GM21447 (cell line): ENCODE data around the gene METTL6.
"Not testable (repeated sequence)": the region's sequence is repeated elsewhere in the genome, so short reads cannot be mapped to it uniquely, and the experiment has no call there.

Experiments used
- ATAC-seq: cut with Tn5 transposase; IDR thresholded peaks from one replicate; pipeline ENCODE4 v1.9.1; 2021; ENCODE audit not compliant: unreplicated experiment

The METTL6 gene

GRCh38 chr3:15427182-15427880 is at the start of gene METTL6, which contains the start of gene EAF1:
Gene METTL6, minus strand, starts transcription at chr3:15427544. Its CDS starts 1,033 bp downstream, at chr3:15426511.
Gene EAF1, plus strand, starts transcription at chr3:15427598. Its CDS starts 182 bp downstream, at chr3:15427780.
- ATAC-seq, result peak; percentile 95

GRCh38 chr3:15476378-15476777 is 49.0 kb upstream of the METTL6 start:
- no peak for ATAC-seq

GRCh38 chr3:15475161-15475560 is 47.8 kb upstream of the METTL6 start:
- ATAC-seq, result no peak

GRCh38 chr3:15471861-15472260 is 44.5 kb upstream of the METTL6 start:
- no peak for ATAC-seq

GRCh38 chr3:15470849-15471248 is 43.5 kb upstream of the METTL6 start:
- no peak for ATAC-seq

- ATAC-seq, result no peak
Observed at GRCh38 chr3:15470261-15470660, 42.9 kb upstream of the METTL6 start.

GRCh38 chr3:15467227-15468181 is 40.2 kb upstream of the METTL6 start:
- no peak for ATAC-seq

GRCh38 chr3:15465876-15466585 is 38.7 kb upstream of the METTL6 start:
- no peak for ATAC-seq

- no peak for ATAC-seq
Observed at GRCh38 chr3:15462451-15462850, 35.1 kb upstream of the METTL6 start.

GRCh38 chr3:15460891-15461531 is 33.7 kb upstream of the METTL6 start:
- no peak for ATAC-seq

- ATAC-seq, result no peak
Observed at GRCh38 chr3:15458212-15458780, 31.0 kb upstream of the METTL6 start.

GRCh38 chr3:15456915-15457314 is 29.6 kb upstream of the METTL6 start:
- not testable (repeated sequence) for ATAC-seq

- ATAC-seq, result no peak
Observed at GRCh38 chr3:15456321-15456720, 29.0 kb upstream of the METTL6 start.

- ATAC-seq, result no peak
Observed at GRCh38 chr3:15455756-15456155, 28.4 kb upstream of the METTL6 start.

GRCh38 chr3:15454965-15455364 is 27.6 kb upstream of the METTL6 start:
- ATAC-seq, result no peak

GRCh38 chr3:15453991-15454625 is 26.8 kb upstream of the METTL6 start:
- ATAC-seq, result no peak

GRCh38 chr3:15453501-15453900 is 26.2 kb upstream of the METTL6 start:
- no peak for ATAC-seq

GRCh38 chr3:15452961-15453360 is 25.6 kb upstream of the METTL6 start:
- no peak for ATAC-seq

GRCh38 chr3:15452156-15452555 is 24.8 kb upstream of the METTL6 start:
- no peak for ATAC-seq
